LNCAP (cell line): ENCODE results near the gene LMO4.

Experiments
- CTCF ChIP-seq: fragments of 450-650 bp; IDR thresholded peaks from 2 replicates; pipeline ENCODE4 v1.5.1; 2017; ENCODE audit warnings: mild to moderate bottlenecking

LMO4 gene

GRCh38 chr1:87295445-87296110 lies 33.1 kb upstream of the LMO4 start:
- TF ChIP-seq CTCF, result no peak

GRCh38 chr1:87296206-87296605 lies 32.5 kb upstream of the LMO4 start:
- TF ChIP-seq CTCF, result no peak

GRCh38 chr1:87299661-87300060 lies 29.0 kb upstream of the LMO4 start:
- TF ChIP-seq CTCF, result no peak

- TF ChIP-seq CTCF, result no peak
Observed at GRCh38 chr1:87300628-87301027, 28.1 kb upstream of the LMO4 start.

- no peak for TF ChIP-seq CTCF
Observed at GRCh38 chr1:87305151-87305550, 23.5 kb upstream of the LMO4 start.

- no peak for TF ChIP-seq CTCF
Observed at GRCh38 chr1:87305762-87306161, 22.9 kb upstream of the LMO4 start.

- TF ChIP-seq CTCF, result no peak
Observed at GRCh38 chr1:87307306-87307705, 21.4 kb upstream of the LMO4 start.

GRCh38 chr1:87307931-87308330 lies 20.7 kb upstream of the LMO4 start:
- TF ChIP-seq CTCF, result no peak
